Thyroid gland (tissue), 4 donors: Measurements from ENCODE around the gene GPR18. TPM values are rescaled to one million over a fixed set of nuclear protein-coding genes. Genes with fewer than 3 reads are reported as not detected.

Experiments
- DNase-seq, 2 donors: peaks; one replicate each; pipeline ENCODE4 v3.0.0-alpha.2; 2019
- H3K27ac ChIP-seq, 3 donors: fragments of 200-600 bp; sonication (generic); 1 replicate in 2 of 3; 2 replicates in 1 of 3; pipeline ENCODE4 v1.5.1; 2016 to 2019; ENCODE audit warnings: mild to moderate bottlenecking in 1 of 3, moderate library complexity in 1 of 3
- H3K27me3 ChIP-seq: fragments of 200-600 bp; sonication (generic); one replicate; pipeline ENCODE4 v1.5.1; 2019
- H3K36me3 ChIP-seq, 2 donors: fragments of 200-600 bp; sonication (generic); one replicate each; pipeline ENCODE4 v1.5.1; 2016 to 2019
- H3K4me1 ChIP-seq, 2 donors: fragments of 200-600 bp; sonication (generic); one replicate each; pipeline ENCODE4 v1.5.1; 2017 to 2019
- H3K4me3 ChIP-seq, 3 donors: fragments of 200-600 bp; sonication (generic); replicated peaks in 1 of 3; 1 replicate in 2 of 3; 2 replicates in 1 of 3; pipeline ENCODE4 v1.5.1; 2016; ENCODE audit warnings: mild to moderate bottlenecking in 1 of 3
- H3K9me3 ChIP-seq: fragments of 200-600 bp; sonication (generic); one replicate; pipeline ENCODE4 v1.5.1; 2017
- POLR2A ChIP-seq, 2 donors: fragments of 450-650 bp; IDR thresholded peaks; one replicate each; pipeline ENCODE4 v1.6.1; 2017; ENCODE audit warnings: antibody characterized with exemption in 2 of 2, mild to moderate bottlenecking in 2 of 2, moderate library complexity in 1 of 2
- WGBS, 2 donors: methylation state at CpG; one replicate each; pipeline ENCODE4 v1.1.5; 2017; 5-methylcytosine and 5-hydroxymethylcytosine counted together
- intact Hi-C: fragments of 100-400 bp; cut with DNase I; formaldehyde crosslinking; loops from one replicate; pipeline ENCODE4 v1.15.1; 2023
- total RNA-seq, 4 donors: library from RNA; depleted of rRNA; stranded (reverse); fragments of >200 nt; gene quantifications; one replicate each; pipeline ENCODE4 v1.2.3, GENCODE V29; 2016
- TF ChIP-seq, protein P1 (sequence below), 6 experiments: fragments of 200-600 bp in 3 of 6; fragments of 450-650 bp in 3 of 6; sonication (generic) in 3 of 6; IDR thresholded peaks; one replicate each; pipeline ENCODE4 v1.5.1; 2016 to 2019; ENCODE audit warnings: antibody characterized with exemption in 6 of 6, mild to moderate bottlenecking in 2 of 6, inconsistent platforms in 1 of 6, moderate library complexity in 1 of 6

The GPR18 gene
- total RNA-seq, 4 donors from 2014 or later, result 0.27 to 0.96 TPM; not detected in 2

DNA sequence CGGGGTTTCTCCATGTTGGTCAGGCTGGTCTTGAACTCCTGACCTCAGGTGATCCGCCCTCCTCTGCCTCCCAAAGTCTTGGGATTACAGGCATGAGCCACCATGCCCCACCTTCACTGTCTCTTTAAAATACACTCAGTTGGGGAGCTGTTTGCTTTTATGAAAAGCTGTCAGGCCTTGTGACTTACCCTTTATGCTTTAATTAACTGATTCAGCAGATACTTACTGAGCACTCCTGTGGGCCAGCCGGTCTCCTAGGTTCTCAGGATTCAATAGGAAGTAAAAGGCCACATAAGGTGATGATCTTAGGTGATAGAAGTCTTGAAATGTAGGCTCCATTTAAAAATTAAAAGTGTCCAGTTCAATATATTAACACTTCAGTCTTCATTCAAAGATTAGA is 50.0 kb downstream of the GPR18 start:
- H3K27me3 ChIP-seq, result no peaks in the 10 kb centered on the region
- H3K4me1 ChIP-seq, result peaks cover 10 to 30% of the 10 kb centered on the region in 2 donors
- no peaks in the 10 kb centered on the region for H3K9me3 ChIP-seq
- no peak overlapping the region for H3K27ac ChIP-seq
- intact Hi-C loops, result loop anchor here (10.0 kb wide), 1 partner anchor 1773 kb away; the partner anchor contains the start of gene RAP2A
- WGBS, 2 donors, result 85 to 93% methylated on average over 3 of the region's 3 CpGs
- no peak overlapping the region for H3K4me3 ChIP-seq
- no peaks in the 10 kb centered on the region for H3K36me3 ChIP-seq
- no peak for DNase-seq
- TF ChIP-seq, protein P1, sequence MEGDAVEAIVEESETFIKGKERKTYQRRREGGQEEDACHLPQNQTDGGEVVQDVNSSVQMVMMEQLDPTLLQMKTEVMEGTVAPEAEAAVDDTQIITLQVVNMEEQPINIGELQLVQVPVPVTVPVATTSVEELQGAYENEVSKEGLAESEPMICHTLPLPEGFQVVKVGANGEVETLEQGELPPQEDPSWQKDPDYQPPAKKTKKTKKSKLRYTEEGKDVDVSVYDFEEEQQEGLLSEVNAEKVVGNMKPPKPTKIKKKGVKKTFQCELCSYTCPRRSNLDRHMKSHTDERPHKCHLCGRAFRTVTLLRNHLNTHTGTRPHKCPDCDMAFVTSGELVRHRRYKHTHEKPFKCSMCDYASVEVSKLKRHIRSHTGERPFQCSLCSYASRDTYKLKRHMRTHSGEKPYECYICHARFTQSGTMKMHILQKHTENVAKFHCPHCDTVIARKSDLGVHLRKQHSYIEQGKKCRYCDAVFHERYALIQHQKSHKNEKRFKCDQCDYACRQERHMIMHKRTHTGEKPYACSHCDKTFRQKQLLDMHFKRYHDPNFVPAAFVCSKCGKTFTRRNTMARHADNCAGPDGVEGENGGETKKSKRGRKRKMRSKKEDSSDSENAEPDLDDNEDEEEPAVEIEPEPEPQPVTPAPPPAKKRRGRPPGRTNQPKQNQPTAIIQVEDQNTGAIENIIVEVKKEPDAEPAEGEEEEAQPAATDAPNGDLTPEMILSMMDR (IDR thresholded peaks at IDR 0.05), result no peak
- no peak for TF ChIP-seq POLR2A (IDR thresholded peaks at IDR 0.05)

DNA sequence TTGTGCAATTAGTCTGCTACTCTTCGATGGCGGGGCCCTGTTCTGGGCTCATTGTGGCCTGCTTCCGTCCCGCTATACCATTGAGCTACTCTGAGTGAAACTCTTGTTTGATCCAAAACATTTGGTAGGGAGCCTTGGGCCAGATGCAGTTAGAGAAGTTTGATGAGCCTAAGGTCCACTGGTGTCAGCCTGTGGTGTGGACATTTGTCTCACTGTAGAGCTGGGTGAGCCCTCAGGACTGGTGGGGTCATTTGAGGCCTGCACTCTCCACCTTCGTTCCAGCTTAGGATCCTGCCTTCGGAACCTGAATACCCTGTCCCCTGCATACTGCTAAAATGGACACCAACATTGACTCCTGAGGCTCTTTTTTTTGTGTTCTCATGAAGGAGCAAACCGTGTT is 50.7 kb downstream of the GPR18 start:
- no peaks in the 10 kb centered on the region for H3K27me3 ChIP-seq
- H3K4me1 ChIP-seq, result peaks cover 12 to 37% of the 10 kb centered on the region in 2 donors
- intact Hi-C loops, result loop anchor here (10.0 kb wide), 1 partner anchor 1773 kb away; the partner anchor contains the start of gene RAP2A
- 94 to 96% methylated on average over 7 of the region's 7 CpGs for WGBS, 2 donors
- DNase-seq, result no peak
- TF ChIP-seq, protein P1 (IDR thresholded peaks at IDR 0.05), result no peak
- TF ChIP-seq POLR2A (IDR thresholded peaks at IDR 0.05), result no peak
- H3K36me3 ChIP-seq, result no peaks in the 10 kb centered on the region
- H3K27ac ChIP-seq, result no peak overlapping the region
- H3K9me3 ChIP-seq, result no peaks in the 10 kb centered on the region
- no peak overlapping the region for H3K4me3 ChIP-seq

DNA sequence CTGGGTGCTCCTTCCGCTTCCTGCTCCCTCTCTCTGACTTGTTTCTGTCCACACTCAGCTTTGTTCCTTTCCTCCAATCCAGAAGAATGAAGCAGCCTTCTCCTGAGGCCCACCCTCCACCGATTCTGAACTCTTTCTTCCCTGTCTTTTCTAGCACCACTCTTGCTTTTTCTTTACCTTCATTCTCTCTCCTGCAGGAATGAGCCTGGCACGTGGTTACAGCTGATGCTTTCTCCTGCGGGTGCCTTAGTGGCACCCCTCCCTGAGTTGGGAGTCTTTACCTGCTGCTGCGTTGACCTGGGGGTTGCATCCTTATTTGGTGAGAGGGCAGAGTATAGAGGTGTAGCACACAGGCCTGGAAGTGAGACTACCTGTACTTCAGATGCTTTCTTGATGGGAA is 51.3 kb downstream of the GPR18 start:
- no peak for DNase-seq
- WGBS, 2 donors, result 94 to 97% methylated on average over 5 of the region's 5 CpGs
- no peaks in the 10 kb centered on the region for H3K27me3 ChIP-seq
- TF ChIP-seq, protein P1 (IDR thresholded peaks at IDR 0.05), result no peak
- no peak for TF ChIP-seq POLR2A (IDR thresholded peaks at IDR 0.05)
- H3K9me3 ChIP-seq, result no peaks in the 10 kb centered on the region
- peaks cover 19 to 43% of the 10 kb centered on the region in 2 donors for H3K4me1 ChIP-seq
- intact Hi-C loops, result loop anchor here (10.0 kb wide), 1 partner anchor 1772 kb away; the partner anchor contains the start of gene RAP2A
- no peaks in the 10 kb centered on the region for H3K36me3 ChIP-seq
- no peak overlapping the region for H3K4me3 ChIP-seq
- H3K27ac ChIP-seq, result no peak overlapping the region

DNA sequence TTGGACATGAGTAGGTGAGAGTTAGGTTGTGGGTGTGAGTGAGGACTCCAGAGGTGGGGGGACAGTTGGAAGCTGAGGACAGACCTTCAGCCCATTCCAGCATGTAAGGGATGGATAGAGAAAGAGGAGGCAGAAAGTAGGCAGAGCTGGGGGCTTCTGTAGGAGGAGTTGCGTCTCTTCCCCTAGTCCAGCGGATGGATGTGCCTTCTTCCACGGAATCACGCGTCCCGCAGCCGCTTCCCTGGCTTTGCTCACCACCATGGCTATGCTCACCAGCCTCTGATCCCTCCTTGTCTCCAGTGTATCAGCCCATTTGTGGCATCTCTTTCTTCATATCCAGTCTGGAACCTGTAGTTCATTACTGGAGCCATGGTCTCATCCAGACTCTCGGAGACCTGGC is 52.0 kb downstream of the GPR18 start:
- no peaks in the 10 kb centered on the region for H3K27me3 ChIP-seq
- 96 to 98% methylated on average over 8 of the region's 8 CpGs for WGBS, 2 donors
- no peak for TF ChIP-seq POLR2A (IDR thresholded peaks at IDR 0.05)
- TF ChIP-seq, protein P1 (IDR thresholded peaks at IDR 0.05), result no peak
- H3K27ac ChIP-seq, result no peak overlapping the region
- no peaks in the 10 kb centered on the region for H3K36me3 ChIP-seq
- H3K9me3 ChIP-seq, result no peaks in the 10 kb centered on the region
- intact Hi-C loops, result loop anchor here (10.0 kb wide), 1 partner anchor 1771 kb away; the partner anchor contains the start of gene RAP2A
- DNase-seq, result no peak
- H3K4me3 ChIP-seq, result no peak overlapping the region
- H3K4me1 ChIP-seq, result peaks cover 21 to 43% of the 10 kb centered on the region in 2 donors

DNA sequence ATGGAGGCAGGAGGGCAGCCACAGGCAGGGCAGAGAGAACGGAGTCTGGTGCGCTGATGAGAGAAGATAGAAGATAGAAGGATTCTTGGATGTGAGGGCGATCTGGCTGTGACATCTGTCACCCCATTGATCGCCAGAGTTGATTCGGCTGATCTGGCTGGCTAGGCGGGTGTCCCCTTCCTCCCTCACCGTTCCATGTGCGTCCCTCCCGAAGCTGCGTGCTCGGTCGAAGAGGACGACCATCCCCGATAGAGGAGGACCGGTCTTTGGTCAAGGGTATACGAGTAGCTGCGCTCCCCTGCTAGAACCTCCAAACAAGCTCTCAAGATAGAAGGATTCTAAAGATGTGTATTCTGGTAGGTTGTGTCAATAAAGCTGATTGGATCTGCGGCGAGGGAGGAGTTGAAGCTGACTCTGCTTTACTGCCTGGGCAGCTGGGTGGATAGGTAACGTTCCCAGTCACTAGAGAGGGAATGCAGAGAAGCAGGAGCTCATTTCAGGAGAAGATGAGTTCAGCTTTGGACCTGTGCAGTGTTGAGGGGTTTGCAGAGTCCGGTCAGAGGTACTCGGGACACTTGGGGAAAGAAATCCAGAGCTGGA is 52.5 kb downstream of the GPR18 start:
- WGBS, 2 donors, result 92 to 95% methylated on average over 22 of the region's 22 CpGs
- no peak for DNase-seq
- H3K4me1 ChIP-seq, result peaks cover 21 to 43% of the 10 kb centered on the region in 2 donors
- intact Hi-C loops, result loop anchor here (10.0 kb wide), 1 partner anchor 1771 kb away; the partner anchor contains the start of gene RAP2A
- H3K9me3 ChIP-seq, result no peaks in the 10 kb centered on the region
- TF ChIP-seq, protein P1 (IDR thresholded peaks at IDR 0.05), result no peak
- no peak for TF ChIP-seq POLR2A (IDR thresholded peaks at IDR 0.05)
- H3K4me3 ChIP-seq, result no peak overlapping the region
- no peak overlapping the region for H3K27ac ChIP-seq
- no peaks in the 10 kb centered on the region for H3K36me3 ChIP-seq
- no peaks in the 10 kb centered on the region for H3K27me3 ChIP-seq
